SK-N-MC (cell line): ENCODE results near the gene TBP.

ENCODE experiments used
- EZH2 ChIP-seq: fragments of 200-600 bp; sonication (generic); IDR thresholded peaks from one replicate; pipeline ENCODE4 v1.6.1; 2017; ENCODE audit warnings: antibody characterized with exemption
- FOXP2 ChIP-seq: optimal IDR thresholded peaks from 2 replicates; pipeline ENCODE3; 2011; ENCODE audit warnings: mild to moderate bottlenecking, moderate library complexity; ENCODE audit not compliant: insufficient read depth; ENCODE audit errors: extremely low read length, control extremely low read depth
- POLR2AphosphoS5 ChIP-seq: IDR thresholded peaks from 2 replicates; pipeline ENCODE4 v1.6.1; 2012; ENCODE audit warnings: mild to moderate bottlenecking, low read depth, low read length, borderline replicate concordance

DNA sequence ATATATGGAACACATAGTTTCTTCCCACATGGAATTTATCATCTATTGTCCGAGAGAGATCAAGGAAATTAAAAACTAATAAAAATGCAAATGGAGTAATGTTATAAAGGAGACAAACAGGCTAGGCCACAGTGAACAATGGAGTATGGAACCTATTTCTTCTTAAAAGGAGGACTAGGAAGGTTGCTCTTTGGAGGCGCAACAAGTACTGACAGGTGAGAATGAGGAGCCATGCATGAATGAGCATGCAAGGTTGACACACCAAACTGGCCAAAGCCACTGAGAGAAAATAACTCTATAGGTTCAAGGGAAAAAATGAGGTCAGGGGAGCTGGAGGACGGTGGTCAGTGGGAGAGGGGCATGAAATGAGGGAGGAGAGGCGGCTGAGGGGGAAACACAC, 41.9 kb upstream of the TBP start:
- no peak for TF ChIP-seq EZH2
- no peak for TF ChIP-seq POLR2AphosphoS5
- TF ChIP-seq FOXP2: no peak
